Measurements from ENCODE around the gene CENPT. TPM values are rescaled to one million over a fixed set of nuclear protein-coding genes. Genes with fewer than 3 reads are reported as not detected.
"Not testable (repeated sequence)": the region's sequence is repeated elsewhere in the genome, so short reads cannot be mapped to it uniquely, and the experiment has no call there.

Gene CENPT
- total RNA-seq, 4 donors from 2014 or later: 15.7 to 43.8 (median 26.2) TPM

- Histone ChIP-seq H3K4me1 (peaks cover 33 to 35% of the 10 kb centered on the region in 2 donors), H3K9me3 (no peaks in the 10 kb centered on the region), H3K27me3 (no peaks in the 10 kb centered on the region), H3K27ac (peak within 1 kb of the TSS; percentile 100), H3K36me3 (no peaks in the 10 kb centered on the region), H3K4me3 (replicated peaks in 1 of 3) (peak within 1 kb of the TSS; percentile 62 to 78 (median 68))
- 0 to 7% methylated on average over 3 to 8 of the region's 83 CpGs for WGBS, 2 donors
- peak; percentile 92 to 95 for DNase-seq
- intact Hi-C loops (cut with DNase I): loop anchor here (5.0 kb wide), 1 partner anchor 35 kb away; the partner anchor contains the start of genes RANBP10 and TSNAXIP1
- peak in 1 of 2 donors; percentile 74 for TF ChIP-seq POLR2A (IDR thresholded peaks at IDR 0.05)
- TF ChIP-seq CTCF (IDR thresholded peaks at IDR 0.05): peak; percentile 70 to 94 (median 88)
Observed at GRCh38 chr16:67841816-67842508, 5.5 kb downstream of the CENPT start, which contains the start of gene THAP11. TSS of gene THAP11 (plus strand) at chr16:67842320. CDS start at chr16:67842555, 235 bp downstream.

GRCh38 chr16:67841198-67841815 is 6.2 kb downstream of the CENPT start:
- Histone ChIP-seq H3K27me3 (no peaks in the 10 kb centered on the region), H3K27ac (peak overlapping the region; percentile 100), H3K4me3 (replicated peaks in 1 of 3) (peak overlapping the region in 1 of 3 donors; percentile 62), H3K4me1 (peaks cover 33 to 35% of the 10 kb centered on the region in 2 donors), H3K9me3 (no peaks in the 10 kb centered on the region), H3K36me3 (no peaks in the 10 kb centered on the region)
- no peak for DNase-seq
- 48 to 58% methylated on average over 15 to 17 of the region's 17 CpGs for WGBS, 2 donors
- intact Hi-C loops (cut with DNase I): loop anchor here (5.0 kb wide), 1 partner anchor 34 kb away; the partner anchor contains the start of genes RANBP10 and TSNAXIP1
- TF ChIP-seq POLR2A (IDR thresholded peaks at IDR 0.05) (no peak), CTCF (IDR thresholded peaks at IDR 0.05) (no peak)

- TF ChIP-seq CTCF (IDR thresholded peaks at IDR 0.05) (no peak), POLR2A (IDR thresholded peaks at IDR 0.05) (no peak)
- DNase-seq: no peak
- Histone ChIP-seq H3K27me3 (no peaks in the 10 kb centered on the region), H3K4me1 (peaks cover 8 to 11% of the 10 kb centered on the region in 2 donors), H3K9me3 (no peaks in the 10 kb centered on the region), H3K36me3 (no peaks in the 10 kb centered on the region), H3K4me3 (replicated peaks in 1 of 3) (no peak overlapping the region), H3K27ac (no peak overlapping the region)
- WGBS, 2 donors: 88 to 91% methylated on average over 2 of the region's 2 CpGs
- intact Hi-C loops (cut with DNase I): no loop called here
Observed at GRCh38 chr16:67837811-67838210, 9.7 kb downstream of the CENPT start.

- H3K4me3 ChIP-seq (replicated peaks in 1 of 3); H3K9me3 ChIP-seq; H3K27ac ChIP-seq; intact Hi-C loops (cut with DNase I); DNase-seq; H3K27me3 ChIP-seq; H3K36me3 ChIP-seq: not testable (repeated sequence)
- H3K4me1 ChIP-seq: peaks cover 11 to 13% of the 10 kb centered on the region in 2 donors
- 94% methylated on average over 10 of the region's 10 CpGs for WGBS, 2 donors
Observed at GRCh38 chr16:67837190-67837589, 10.3 kb downstream of the CENPT start.

GRCh38 chr16:67834242-67834614 is 13.3 kb downstream of the CENPT start:
- no peak for TF ChIP-seq POLR2A (IDR thresholded peaks at IDR 0.05)
- TF ChIP-seq CTCF (IDR thresholded peaks at IDR 0.05): no peak
- WGBS, 2 donors: 74 to 81% methylated on average over 10 of the region's 10 CpGs
- no peaks in the 10 kb centered on the region for H3K27me3 ChIP-seq

More at GRCh38 chr16:67834242-67834614, 13.3 kb downstream of the CENPT start:
- Histone ChIP-seq H3K27ac (peak overlapping the region in 1 of 3 donors; percentile 43), H3K4me3 (replicated peaks in 1 of 3) (no peak overlapping the region), H3K4me1 (peaks cover 8 to 13% of the 10 kb centered on the region in 2 donors), H3K9me3 (no peaks in the 10 kb centered on the region), H3K36me3 (peaks cover 7 to 12% of the 10 kb centered on the region in 2 donors)
- no peak for DNase-seq
- intact Hi-C loops (cut with DNase I): no loop called here

All from thyroid gland (tissue), 4 donors.